Stimulated activated CD8-positive, alpha-beta memory T cell treated with anti-CD3 and anti-CD28 coated beads, Interleukin-7, amount 100 ng/mL, for 24 hours (primary cell): ENCODE data around the gene OR51T1.

Experiments
- DNase-seq: peaks from one replicate; pipeline ENCODE4 v3.0.0-alpha.2; 2020; ENCODE audit warnings: low read depth

The OR51T1 gene

GRCh38 chr11:4926608-4927007 is 44.9 kb downstream of the OR51T1 start:
- no peak for DNase-seq
